HepG2 (cell line): ENCODE results near the gene SLC22A23. TPM values are rescaled to one million over a fixed set of nuclear protein-coding genes. Genes with fewer than 3 reads are reported as not detected.

ENCODE experiments used
- AGO1 ChIP-seq: fragments of 200-400 bp; formaldehyde crosslinking; IDR thresholded peaks from 2 replicates; pipeline ENCODE4 v1.6.1; 2017; ENCODE audit warnings: mild to moderate bottlenecking, low read depth, low read length, moderate library complexity; ENCODE audit not compliant: poor library complexity, severe bottlenecking
- ARID3A ChIP-seq: IDR thresholded peaks from 2 replicates; pipeline ENCODE4 v1.6.1; 2012; ENCODE audit warnings: low read depth, low read length, improper control_type of control experiment
- ATF1 ChIP-seq: IDR thresholded peaks from 2 replicates; pipeline ENCODE4 v1.6.1; 2016; ENCODE audit warnings: mild to moderate bottlenecking, control low read depth
- BCLAF1 ChIP-seq: fragments of 450-650 bp; IDR thresholded peaks from 2 replicates; pipeline ENCODE4 v1.6.1; 2017; ENCODE audit warnings: mild to moderate bottlenecking
- GMEB1 ChIP-seq: sonication (generic); formaldehyde crosslinking; IDR thresholded peaks from 2 replicates; pipeline ENCODE4 v1.5.1; 2020; ENCODE audit warnings: missing genetic modification reagents, mild to moderate bottlenecking, borderline replicate concordance
- KAT2B ChIP-seq: fragments of 150-350 bp; IDR thresholded peaks from 2 replicates; pipeline ENCODE4 v1.6.1; 2014; ENCODE audit warnings: low read depth, low read length, borderline replicate concordance
- NR1H2 ChIP-seq: sonication (generic); formaldehyde crosslinking; IDR thresholded peaks from 2 replicates; pipeline ENCODE4 v1.8.1; 2022; ENCODE audit warnings: low read depth, missing genetic modification reagents, borderline replicate concordance
- PRDM15 ChIP-seq: sonication (generic); formaldehyde crosslinking; IDR thresholded peaks from 2 replicates; pipeline ENCODE4 v1.4.0; 2020; ENCODE audit warnings: missing genetic modification reagents
- TBL1XR1 ChIP-seq: fragments of 150-350 bp; IDR thresholded peaks from 2 replicates; pipeline ENCODE4 v1.6.1; 2014; ENCODE audit warnings: borderline replicate concordance, low read length; ENCODE audit not compliant: partially characterized antibody
- ZBED4 ChIP-seq: sonication (generic); formaldehyde crosslinking; IDR thresholded peaks from 2 replicates; pipeline ENCODE4 v1.4.0; 2020; ENCODE audit warnings: missing genetic modification reagents, borderline replicate concordance
- ZFP37 ChIP-seq: sonication (generic); formaldehyde crosslinking; IDR thresholded peaks from 2 replicates; pipeline ENCODE4 v1.4.0; 2020; ENCODE audit warnings: missing genetic modification reagents, borderline replicate concordance
- ZNF121 ChIP-seq: sonication (generic); formaldehyde crosslinking; IDR thresholded peaks from 2 replicates; pipeline ENCODE4 v1.5.0; 2020; ENCODE audit warnings: mild to moderate bottlenecking, missing genetic modification reagents
- polyA plus RNA-seq, 8 experiments: library from polyadenylated mRNA; depleted of rRNA in 3 of 8; stranded (reverse) in 7 of 8; unstranded in 1 of 8; fragments of >200 nt; fragmentation: Illumina TruSeq in 4 of 8; extraction: Trizol in 4 of 8; gene quantifications; 2 replicates each; pipeline versions ENCODE4 v1.2.1 to v1.2.3, GENCODE V29; 2011 to 2016; ENCODE audit warnings: low read depth in 4 of 8, missing spikeins in 1 of 8, mixed read lengths in 1 of 8; ENCODE audit not compliant: insufficient read depth in 1 of 8
- total RNA-seq, 5 experiments: library from RNA; depleted of rRNA; stranded (reverse); fragments of >200 nt; fragmentation: Illumina TruSeq; extraction: Trizol; gene quantifications; 2 replicates each; pipeline ENCODE4 v1.2.3, GENCODE V29; 2016; ENCODE audit warnings: low read depth in 1 of 5

The SLC22A23 gene
- total and polyA plus RNA-seq, 2 of the 13 experiments (the other 11 are each of a cell fraction or from before 2014, with no cell fraction given) = 11.8 to 17.5 TPM

GRCh38 chr6:3245216-3245615 lies 211.6 kb downstream of the SLC22A23 start (continued):
- TF ChIP-seq BCLAF1 = no peak
- TF ChIP-seq AGO1 = no peak
- TF ChIP-seq NR1H2 (CRISPR knock-in tag) = no peak
- TF ChIP-seq ZFP37 (CRISPR knock-in tag) = no peak
- TF ChIP-seq KAT2B = no peak
- no peak for TF ChIP-seq ZNF121 (CRISPR knock-in tag)
- TF ChIP-seq ATF1 (CRISPR knock-in tag) = no peak
- no peak for TF ChIP-seq GMEB1 (CRISPR knock-in tag)
- TF ChIP-seq TBL1XR1 = no peak
- no peak for TF ChIP-seq PRDM15 (CRISPR knock-in tag)
- no peak for TF ChIP-seq ZBED4 (CRISPR knock-in tag)
- no peak for TF ChIP-seq ARID3A
